K562 (cell line): ENCODE data around the gene DCDC2. TPM values are rescaled to one million over a fixed set of nuclear protein-coding genes. Genes with fewer than 3 reads are reported as not detected.

Experiments
- DNMT1 ChIP-seq: fragments of 450-650 bp; IDR thresholded peaks from 2 replicates; pipeline ENCODE4 v1.6.1; 2016; ENCODE audit warnings: antibody characterized with exemption, mild to moderate bottlenecking
- RBBP5 ChIP-seq: fragments of 200-600 bp; sonication (generic); IDR thresholded peaks from 2 replicates; pipeline ENCODE4 v1.6.1; 2012; ENCODE audit warnings: borderline replicate concordance, mild to moderate bottlenecking, low read length, control low read depth, inconsistent platforms; ENCODE audit not compliant: insufficient read depth, poor library complexity, severe bottlenecking
- SRSF9 ChIP-seq: fragments of 200-400 bp; formaldehyde crosslinking; IDR thresholded peaks from 2 replicates; pipeline ENCODE4 v1.6.1; 2017; ENCODE audit warnings: low read depth, low read length, borderline replicate concordance
- TAF9B ChIP-seq: fragments of 450-650 bp; IDR thresholded peaks from 2 replicates; pipeline ENCODE4 v1.6.1; 2018; ENCODE audit warnings: mild to moderate bottlenecking; ENCODE audit not compliant: partially characterized antibody
- ZNF740 ChIP-seq, 3 experiments: fragments of 200-800 bp in 1 of 3; sonication (Bioruptor generic) in 1 of 3; sonication (generic) in 1 of 3; formaldehyde crosslinking in 1 of 3; IDR thresholded peaks; 2 replicates each; pipeline versions ENCODE4 v1.6.1 to v1.8.0; 2016 to 2022; ENCODE audit warnings: mild to moderate bottlenecking in 2 of 3, missing compliant biosample characterization in 2 of 3, missing genetic modification characterization in 2 of 3, missing genetic modification reagents in 1 of 3
- polyA plus RNA-seq, 8 experiments: library from polyadenylated mRNA; depleted of rRNA in 4 of 8; stranded (reverse) in 5 of 8; unstranded in 3 of 8; fragments of >200 nt; fragmentation: Nextera tagmentation in 2 of 8; fragmentation: Illumina TruSeq in 1 of 8; extraction: Ambion mirVana in 2 of 8; extraction: Trizol in 1 of 8; gene quantifications; 2 replicates each; pipeline versions ENCODE4 v1.2.1 to v1.2.3, GENCODE V29; 2011 to 2014; ENCODE audit warnings: inconsistent platforms in 1 of 8, missing spikeins in 1 of 8
- total RNA-seq, 7 experiments: library from RNA; depleted of rRNA in 6 of 7; stranded (reverse); fragments of >200 nt in 6 of 7; fragmentation: Illumina TruSeq in 2 of 7; extraction: Trizol in 2 of 7; gene quantifications; 2 replicates each; pipeline versions ENCODE4 v1.2.1 to v1.2.3, GENCODE V29; 2011 to 2021; ENCODE audit warnings: low replicate concordance in 1 of 7
- TF ChIP-seq, protein P1 (sequence below): fragments of 450-650 bp; IDR thresholded peaks from 2 replicates; pipeline ENCODE4 v1.6.1; 2016; ENCODE audit warnings: mild to moderate bottlenecking, moderate library complexity

Gene DCDC2
- total and polyA plus RNA-seq, 9 of the 15 experiments (the other 6 are each of a cell fraction or from before 2014, with no cell fraction given) = 0.04 TPM; not detected in 8

- TF ChIP-seq, protein P1, sequence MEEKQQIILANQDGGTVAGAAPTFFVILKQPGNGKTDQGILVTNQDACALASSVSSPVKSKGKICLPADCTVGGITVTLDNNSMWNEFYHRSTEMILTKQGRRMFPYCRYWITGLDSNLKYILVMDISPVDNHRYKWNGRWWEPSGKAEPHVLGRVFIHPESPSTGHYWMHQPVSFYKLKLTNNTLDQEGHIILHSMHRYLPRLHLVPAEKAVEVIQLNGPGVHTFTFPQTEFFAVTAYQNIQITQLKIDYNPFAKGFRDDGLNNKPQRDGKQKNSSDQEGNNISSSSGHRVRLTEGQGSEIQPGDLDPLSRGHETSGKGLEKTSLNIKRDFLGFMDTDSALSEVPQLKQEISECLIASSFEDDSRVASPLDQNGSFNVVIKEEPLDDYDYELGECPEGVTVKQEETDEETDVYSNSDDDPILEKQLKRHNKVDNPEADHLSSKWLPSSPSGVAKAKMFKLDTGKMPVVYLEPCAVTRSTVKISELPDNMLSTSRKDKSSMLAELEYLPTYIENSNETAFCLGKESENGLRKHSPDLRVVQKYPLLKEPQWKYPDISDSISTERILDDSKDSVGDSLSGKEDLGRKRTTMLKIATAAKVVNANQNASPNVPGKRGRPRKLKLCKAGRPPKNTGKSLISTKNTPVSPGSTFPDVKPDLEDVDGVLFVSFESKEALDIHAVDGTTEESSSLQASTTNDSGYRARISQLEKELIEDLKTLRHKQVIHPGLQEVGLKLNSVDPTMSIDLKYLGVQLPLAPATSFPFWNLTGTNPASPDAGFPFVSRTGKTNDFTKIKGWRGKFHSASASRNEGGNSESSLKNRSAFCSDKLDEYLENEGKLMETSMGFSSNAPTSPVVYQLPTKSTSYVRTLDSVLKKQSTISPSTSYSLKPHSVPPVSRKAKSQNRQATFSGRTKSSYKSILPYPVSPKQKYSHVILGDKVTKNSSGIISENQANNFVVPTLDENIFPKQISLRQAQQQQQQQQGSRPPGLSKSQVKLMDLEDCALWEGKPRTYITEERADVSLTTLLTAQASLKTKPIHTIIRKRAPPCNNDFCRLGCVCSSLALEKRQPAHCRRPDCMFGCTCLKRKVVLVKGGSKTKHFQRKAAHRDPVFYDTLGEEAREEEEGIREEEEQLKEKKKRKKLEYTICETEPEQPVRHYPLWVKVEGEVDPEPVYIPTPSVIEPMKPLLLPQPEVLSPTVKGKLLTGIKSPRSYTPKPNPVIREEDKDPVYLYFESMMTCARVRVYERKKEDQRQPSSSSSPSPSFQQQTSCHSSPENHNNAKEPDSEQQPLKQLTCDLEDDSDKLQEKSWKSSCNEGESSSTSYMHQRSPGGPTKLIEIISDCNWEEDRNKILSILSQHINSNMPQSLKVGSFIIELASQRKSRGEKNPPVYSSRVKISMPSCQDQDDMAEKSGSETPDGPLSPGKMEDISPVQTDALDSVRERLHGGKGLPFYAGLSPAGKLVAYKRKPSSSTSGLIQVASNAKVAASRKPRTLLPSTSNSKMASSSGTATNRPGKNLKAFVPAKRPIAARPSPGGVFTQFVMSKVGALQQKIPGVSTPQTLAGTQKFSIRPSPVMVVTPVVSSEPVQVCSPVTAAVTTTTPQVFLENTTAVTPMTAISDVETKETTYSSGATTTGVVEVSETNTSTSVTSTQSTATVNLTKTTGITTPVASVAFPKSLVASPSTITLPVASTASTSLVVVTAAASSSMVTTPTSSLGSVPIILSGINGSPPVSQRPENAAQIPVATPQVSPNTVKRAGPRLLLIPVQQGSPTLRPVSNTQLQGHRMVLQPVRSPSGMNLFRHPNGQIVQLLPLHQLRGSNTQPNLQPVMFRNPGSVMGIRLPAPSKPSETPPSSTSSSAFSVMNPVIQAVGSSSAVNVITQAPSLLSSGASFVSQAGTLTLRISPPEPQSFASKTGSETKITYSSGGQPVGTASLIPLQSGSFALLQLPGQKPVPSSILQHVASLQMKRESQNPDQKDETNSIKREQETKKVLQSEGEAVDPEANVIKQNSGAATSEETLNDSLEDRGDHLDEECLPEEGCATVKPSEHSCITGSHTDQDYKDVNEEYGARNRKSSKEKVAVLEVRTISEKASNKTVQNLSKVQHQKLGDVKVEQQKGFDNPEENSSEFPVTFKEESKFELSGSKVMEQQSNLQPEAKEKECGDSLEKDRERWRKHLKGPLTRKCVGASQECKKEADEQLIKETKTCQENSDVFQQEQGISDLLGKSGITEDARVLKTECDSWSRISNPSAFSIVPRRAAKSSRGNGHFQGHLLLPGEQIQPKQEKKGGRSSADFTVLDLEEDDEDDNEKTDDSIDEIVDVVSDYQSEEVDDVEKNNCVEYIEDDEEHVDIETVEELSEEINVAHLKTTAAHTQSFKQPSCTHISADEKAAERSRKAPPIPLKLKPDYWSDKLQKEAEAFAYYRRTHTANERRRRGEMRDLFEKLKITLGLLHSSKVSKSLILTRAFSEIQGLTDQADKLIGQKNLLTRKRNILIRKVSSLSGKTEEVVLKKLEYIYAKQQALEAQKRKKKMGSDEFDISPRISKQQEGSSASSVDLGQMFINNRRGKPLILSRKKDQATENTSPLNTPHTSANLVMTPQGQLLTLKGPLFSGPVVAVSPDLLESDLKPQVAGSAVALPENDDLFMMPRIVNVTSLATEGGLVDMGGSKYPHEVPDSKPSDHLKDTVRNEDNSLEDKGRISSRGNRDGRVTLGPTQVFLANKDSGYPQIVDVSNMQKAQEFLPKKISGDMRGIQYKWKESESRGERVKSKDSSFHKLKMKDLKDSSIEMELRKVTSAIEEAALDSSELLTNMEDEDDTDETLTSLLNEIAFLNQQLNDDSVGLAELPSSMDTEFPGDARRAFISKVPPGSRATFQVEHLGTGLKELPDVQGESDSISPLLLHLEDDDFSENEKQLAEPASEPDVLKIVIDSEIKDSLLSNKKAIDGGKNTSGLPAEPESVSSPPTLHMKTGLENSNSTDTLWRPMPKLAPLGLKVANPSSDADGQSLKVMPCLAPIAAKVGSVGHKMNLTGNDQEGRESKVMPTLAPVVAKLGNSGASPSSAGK = no peak
- TF ChIP-seq TAF9B (no peak), SRSF9 (no peak), RBBP5 (no peak), ZNF740 (CRISPR knock-in tag; IDR thresholded peaks at IDR 0.05) (no peak), ZNF740 (tag; IDR thresholded peaks at IDR 0.05) (no peak), DNMT1 (no peak)
Measured at GRCh38 chr6:24255676-24256075, 102.2 kb downstream of the DCDC2 start (continued).
